ENCODE data around the gene COPS7A. TPM values are rescaled to one million over a fixed set of nuclear protein-coding genes. Genes with fewer than 3 reads are reported as not detected.

Gene COPS7A
- total RNA-seq, 1 experiment from 2014 or later: 34.2 TPM

- H3T11ph ChIP-seq (ENCODE audit: low read length): no peak overlapping the region
- H3K23ac ChIP-seq (ENCODE audit: insufficient read length, low read depth, low read length): no peak overlapping the region
- H2AK5ac ChIP-seq (ENCODE audit: insufficient read length, low read length): no peak overlapping the region
- H4K5ac ChIP-seq (ENCODE audit: insufficient read length, low read depth, low read length): no peak overlapping the region
- no peak overlapping the region for H3K4ac ChIP-seq (ENCODE audit: low read depth, low read length)
- no peak overlapping the region for H4K8ac ChIP-seq (replicated peaks; ENCODE audit: insufficient read length, low read depth, low read length)
- peaks cover 5% of the 10 kb centered on the region; the same call in 1 of the 2 replicates for H3K27me3 ChIP-seq (ENCODE audit: insufficient read depth, low read length)
- H2BK20ac ChIP-seq (ENCODE audit: low read depth, low read length, poor library complexity, severe bottlenecking): no peak overlapping the region
- H3K4me2 ChIP-seq (ENCODE audit: insufficient read depth, insufficient read length, low read length): no peak overlapping the region
- no peaks in the 10 kb centered on the region for H3K9me3 ChIP-seq (ENCODE audit: control insufficient read depth, low read depth, low read length)
- DNase-seq: no peak
- H3K23me2 ChIP-seq (ENCODE audit: insufficient read length, low read depth, low read length, poor library complexity, severe bottlenecking): peaks cover 19% of the 10 kb centered on the region
- no peak overlapping the region for H3K18ac ChIP-seq (ENCODE audit: insufficient read length, low read depth, low read length)
- no CpG with 5 or more reads among the region's 5 CpGs for WGBS (ENCODE audit: extremely low coverage, insufficient read length, low lambda C conversion rate)
- H2BK15ac ChIP-seq (ENCODE audit: low read depth, low read length): no peak overlapping the region
- H3K79me2 ChIP-seq (ENCODE audit: insufficient read depth, low read length): no peaks in the 10 kb centered on the region
- Mint-ChIP-seq H3K4me1 (peaks cover 41 to 49% of the 10 kb centered on the region in 2 experiments), H3K4me3 (peak overlapping the region in 1 of 2 experiments; percentile 95; a peak in 3 of 5 replicates), H3K27ac (no peak overlapping the region), H3K27me3 (ENCODE audit: low read depth) (peaks cover 45% of the 10 kb centered on the region), H3K36me3 (ENCODE audit: insufficient read depth in 1 of 3, low read depth in 3 of 3) (peaks cover 4 to 23% (median 21%) of the 10 kb centered on the region in 3 experiments), H3K9me3 (peaks cover 0 to 3% of the 10 kb centered on the region in 2 experiments; a peak in 2 of 5 replicates)
- H3K56ac ChIP-seq (ENCODE audit: insufficient read length, low read depth, low read length): no peak overlapping the region
- H3K9ac ChIP-seq (ENCODE audit: extremely low read depth, insufficient read length, low read length): no peak overlapping the region
- H3K14ac ChIP-seq (ENCODE audit: insufficient read depth, low read length): no peak overlapping the region; the same call in 1 of the 2 replicates
- TF ChIP-seq CTCF (conservative IDR thresholded peaks at IDR 0.05): no peak
- H2BK5ac ChIP-seq (ENCODE audit: insufficient read length, low read length): no peak overlapping the region
- H2BK120ac ChIP-seq (ENCODE audit: low read depth, low read length, poor library complexity, severe bottlenecking): no peak overlapping the region
- no peaks in the 10 kb centered on the region for H3K79me1 ChIP-seq (ENCODE audit: insufficient read depth, low read depth, low read length, poor library complexity, severe bottlenecking)
- H4K91ac ChIP-seq (ENCODE audit: insufficient read length, low read depth, low read length): no peak overlapping the region
- no peak overlapping the region for H2BK12ac ChIP-seq (ENCODE audit: insufficient read length, low read depth, low read length)
- no peaks in the 10 kb centered on the region for H4K20me1 ChIP-seq (ENCODE audit: control insufficient read depth, insufficient read depth, insufficient read length)
- no peak overlapping the region for H2AFZ ChIP-seq (ENCODE audit: low read length)
- no peaks in the 10 kb centered on the region; the same call in 1 of the 2 replicates for H3K4me1 ChIP-seq (ENCODE audit: insufficient read depth, low read length)
- H3K27ac ChIP-seq (ENCODE audit: insufficient read length, low read depth, low read length): no peak overlapping the region
Observed at GRCh38 chr12:6777386-6777785, 53.5 kb downstream of the COPS7A start.
